22Rv1 (cell line): Measurements from ENCODE around the gene WDR70.
A peak's percentile ranks its signal among the peaks of the same experiment; 100 is the strongest.
"Not testable (repeated sequence)": the region's sequence is repeated elsewhere in the genome, so short reads cannot be mapped to it uniquely, and the experiment has no call there.

Source experiments
- H3K27ac ChIP-seq: fragments of 450-650 bp; 2 replicates; pipeline ENCODE4 v1.5.1; 2017
- CTCF ChIP-seq: fragments of 450-650 bp; IDR thresholded peaks from 2 replicates; pipeline ENCODE4 v1.5.1; 2017; ENCODE audit warnings: mild to moderate bottlenecking
- ZFX ChIP-seq: fragments of 450-650 bp; IDR thresholded peaks from 2 replicates; pipeline ENCODE4 v1.6.1; 2017; ENCODE audit warnings: antibody characterized with exemption, borderline replicate concordance

The WDR70 gene

GRCh38 chr5:37667846-37668245, 288.7 kb downstream of the WDR70 start:
- no peak for TF ChIP-seq ZFX
- no peak for TF ChIP-seq CTCF
- peak overlapping the region; percentile 59 for H3K27ac ChIP-seq

DNA sequence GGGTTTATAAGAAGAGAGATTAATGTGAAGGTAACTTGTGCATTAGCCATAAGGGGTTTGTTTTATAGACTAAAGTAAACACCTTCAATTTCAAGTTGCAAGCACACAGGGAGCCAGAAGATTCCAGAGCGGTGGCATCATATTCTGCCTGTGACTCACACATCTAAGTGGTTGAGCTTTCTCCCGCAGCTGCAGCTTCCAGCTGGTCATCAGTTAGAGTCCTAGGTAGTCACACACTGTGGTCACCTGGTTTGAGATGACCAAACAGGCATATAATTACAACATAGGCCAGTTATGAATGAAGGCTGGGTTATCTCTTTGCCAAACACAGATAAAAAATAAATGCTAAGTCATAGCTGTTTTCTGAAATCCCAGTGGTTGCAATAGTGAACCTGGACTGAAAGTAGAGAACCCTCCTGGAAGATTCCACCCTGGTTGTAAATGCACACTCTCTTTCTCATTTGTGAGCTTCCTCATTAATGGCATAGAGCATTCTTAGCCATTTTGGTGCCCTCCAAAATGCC, 289.5 kb downstream of the WDR70 start:
- TF ChIP-seq CTCF = no peak
- TF ChIP-seq ZFX = no peak
- H3K27ac ChIP-seq = peak overlapping the region; percentile 59

DNA sequence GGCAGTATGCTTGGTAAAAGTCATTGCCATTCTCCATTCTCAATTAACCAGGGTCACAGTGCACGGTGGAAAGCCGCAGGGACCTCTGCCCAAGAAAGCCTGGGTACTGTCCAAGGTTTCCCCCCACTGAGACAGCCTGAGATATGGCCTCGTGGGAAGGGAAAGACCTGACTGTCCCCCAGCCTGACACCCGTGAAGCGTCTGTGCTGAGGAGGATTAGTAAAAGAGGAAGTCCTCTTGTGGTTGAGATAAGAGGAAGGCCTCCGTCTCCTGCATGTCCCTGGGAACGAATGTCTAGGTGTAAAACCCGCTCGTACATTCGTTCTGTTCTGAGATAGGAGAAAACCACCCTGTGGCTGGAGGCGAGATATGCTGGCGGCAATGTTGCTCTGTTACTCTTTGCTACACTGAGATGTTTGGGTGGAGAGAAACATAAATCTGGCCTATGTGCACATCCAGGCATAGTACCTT, 293.0 kb downstream of the WDR70 start:
- H3K27ac ChIP-seq = not testable (repeated sequence)

- H3K27ac ChIP-seq = not testable (repeated sequence)
Observed at GRCh38 chr5:37674361-37674760, 295.2 kb downstream of the WDR70 start.

- not testable (repeated sequence) for H3K27ac ChIP-seq
Observed at GRCh38 chr5:37679326-37679725, 300.2 kb downstream of the WDR70 start.

- H3K27ac ChIP-seq = not testable (repeated sequence)
Observed at GRCh38 chr5:37679903-37680302, 300.8 kb downstream of the WDR70 start.

GRCh38 chr5:37683072-37683471, 304.0 kb downstream of the WDR70 start:
- TF ChIP-seq CTCF = no peak
- TF ChIP-seq ZFX = no peak
- no peak overlapping the region for H3K27ac ChIP-seq

DNA sequence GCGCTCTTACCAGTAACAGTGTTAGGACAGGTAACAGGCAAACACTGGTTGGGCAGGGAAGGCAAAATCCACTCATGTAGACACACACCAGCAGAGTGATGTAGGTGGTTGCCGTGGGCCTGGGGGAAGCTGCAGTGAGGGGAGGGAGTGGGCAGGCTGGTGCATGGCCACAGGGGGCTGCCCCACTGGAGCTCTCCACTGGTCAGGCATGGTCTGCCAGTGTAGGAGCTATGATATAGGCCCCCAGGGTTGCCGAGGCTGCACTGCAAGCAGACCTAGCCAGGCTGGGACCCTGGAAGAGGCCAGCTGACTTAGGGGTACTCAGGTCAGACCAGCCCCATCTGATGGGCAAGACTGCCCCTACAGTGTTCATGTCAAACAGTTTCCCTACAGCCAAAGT, 306.1 kb downstream of the WDR70 start:
- H3K27ac ChIP-seq = no peak overlapping the region
- TF ChIP-seq CTCF = no peak
- TF ChIP-seq ZFX = no peak

DNA sequence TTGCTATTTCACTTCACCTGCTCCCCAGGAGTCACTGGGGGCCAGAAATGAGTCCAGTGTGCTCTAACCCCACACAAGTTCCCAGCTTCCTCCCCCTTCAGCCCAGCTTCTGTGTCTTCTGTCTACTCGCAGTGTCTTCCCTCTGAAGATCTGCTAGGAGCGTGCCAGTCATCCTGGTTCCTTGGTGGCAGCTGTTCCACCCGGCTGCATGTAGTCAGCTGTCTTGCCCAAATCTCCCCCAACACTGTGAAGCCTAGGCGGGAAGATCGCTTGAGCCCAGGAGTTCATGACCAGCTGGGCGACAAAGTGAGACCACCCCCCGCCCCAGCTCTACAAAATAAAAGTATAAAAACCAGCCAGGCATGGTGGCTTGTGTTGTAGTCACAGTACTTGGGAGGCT, 306.7 kb downstream of the WDR70 start:
- H3K27ac ChIP-seq = no peak overlapping the region
- TF ChIP-seq CTCF (no peak), ZFX (no peak)

- not testable (repeated sequence) for H3K27ac ChIP-seq
Observed at GRCh38 chr5:37688925-37689324, 309.8 kb downstream of the WDR70 start.

DNA sequence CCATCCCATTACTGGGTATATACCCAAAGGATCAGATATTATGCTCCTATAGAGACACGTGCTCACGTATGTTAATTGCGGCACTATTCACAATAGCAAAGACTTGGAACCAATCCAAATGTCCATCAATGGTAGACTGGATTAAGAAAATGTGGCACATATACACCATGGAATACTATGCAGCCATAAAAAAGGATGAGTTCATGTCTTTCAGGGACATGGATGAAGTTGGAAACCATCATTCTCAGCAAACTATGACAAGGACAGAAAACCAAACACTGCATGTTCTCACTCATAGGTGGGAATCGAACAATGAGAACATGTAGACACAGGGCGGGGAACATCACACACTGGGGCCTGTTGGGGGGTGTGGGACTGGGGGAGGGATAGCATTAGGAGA, 315.2 kb downstream of the WDR70 start:
- not testable (repeated sequence) for H3K27ac ChIP-seq
